Muscle layer of colon (tissue), 2 donors: ENCODE data around the gene EPB41L5.
"Not testable (repeated sequence)": the region's sequence is repeated elsewhere in the genome, so short reads cannot be mapped to it uniquely, and the experiment has no call there.

Experiments
- H3K27ac ChIP-seq: one replicate; pipeline ENCODE4 v1.7.0; 2013; ENCODE audit warnings: low read depth, mild to moderate bottlenecking, low read length, moderate library complexity
- H3K27me3 ChIP-seq, 2 donors: one replicate each; pipeline ENCODE4 v1.7.0; 2013; ENCODE audit warnings: low read length in 2 of 2, mild to moderate bottlenecking in 2 of 2; ENCODE audit not compliant: insufficient read depth in 2 of 2, control insufficient read depth in 1 of 2
- H3K36me3 ChIP-seq: one replicate; pipeline ENCODE4 v1.7.0; 2013; ENCODE audit warnings: mild to moderate bottlenecking, low read length; ENCODE audit not compliant: insufficient read depth
- H3K4me1 ChIP-seq: one replicate; pipeline ENCODE4 v1.7.0; 2013; ENCODE audit warnings: mild to moderate bottlenecking, low read length; ENCODE audit not compliant: insufficient read depth
- H3K4me3 ChIP-seq, 2 donors: one replicate each; pipeline ENCODE4 v1.7.0; 2013; ENCODE audit warnings: low read length in 2 of 2, low read depth in 1 of 2, mild to moderate bottlenecking in 1 of 2, moderate library complexity in 1 of 2
- H3K9ac ChIP-seq: one replicate; pipeline ENCODE4 v1.7.0; 2013; ENCODE audit warnings: low read length
- H3K9me3 ChIP-seq: one replicate; pipeline ENCODE4 v1.7.0; 2013; ENCODE audit warnings: mild to moderate bottlenecking, low read length
- donor health status: abdominal sarcoma.
- donor health status: Adenocarcinoma of cecum.

Gene EPB41L5

GRCh38 chr2:120012771-120013596, at the start of gene EPB41L5:
EPB41L5 (plus strand) TSS chr2:120013077; CDS start chr2:120019085, 6,008 bp downstream.
- Histone ChIP-seq H3K4me1 (peaks cover 15% of the 10 kb centered on the region), H3K27ac (peak within 1 kb of the TSS; percentile 90), H3K9me3 (no peaks in the 10 kb centered on the region), H3K4me3 (peak within 1 kb of the TSS; percentile 76 to 96), H3K27me3 (no peaks in the 10 kb centered on the region), H3K9ac (peak within 1 kb of the TSS; percentile 72), H3K36me3 (no peaks in the 10 kb centered on the region)

DNA sequence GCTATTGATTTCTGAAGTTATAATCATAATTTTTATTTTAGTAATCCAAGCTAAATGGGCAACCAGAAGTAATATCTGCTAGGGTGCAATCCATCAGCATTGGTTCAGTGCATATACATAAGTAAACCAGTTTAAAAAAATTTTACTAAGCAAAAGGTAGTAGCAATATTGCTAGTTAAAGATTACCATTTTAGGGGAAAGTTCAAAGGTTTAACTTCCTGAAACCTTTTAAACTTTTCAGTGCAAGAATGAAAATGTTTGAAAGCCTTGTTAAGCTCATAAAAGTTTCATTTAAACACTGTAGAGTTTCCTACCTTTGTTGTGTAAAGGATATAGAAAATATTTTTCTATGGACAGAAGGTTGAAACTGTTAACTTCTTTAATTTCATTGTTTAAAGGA, 31.0 kb upstream of the EPB41L5 start:
- Histone ChIP-seq H3K36me3 (no peaks in the 10 kb centered on the region), H3K9ac (no peak overlapping the region), H3K9me3 (no peaks in the 10 kb centered on the region), H3K4me3 (no peak overlapping the region), H3K27ac (no peak overlapping the region), H3K27me3 (no peaks in the 10 kb centered on the region), H3K4me1 (no peaks in the 10 kb centered on the region)

DNA sequence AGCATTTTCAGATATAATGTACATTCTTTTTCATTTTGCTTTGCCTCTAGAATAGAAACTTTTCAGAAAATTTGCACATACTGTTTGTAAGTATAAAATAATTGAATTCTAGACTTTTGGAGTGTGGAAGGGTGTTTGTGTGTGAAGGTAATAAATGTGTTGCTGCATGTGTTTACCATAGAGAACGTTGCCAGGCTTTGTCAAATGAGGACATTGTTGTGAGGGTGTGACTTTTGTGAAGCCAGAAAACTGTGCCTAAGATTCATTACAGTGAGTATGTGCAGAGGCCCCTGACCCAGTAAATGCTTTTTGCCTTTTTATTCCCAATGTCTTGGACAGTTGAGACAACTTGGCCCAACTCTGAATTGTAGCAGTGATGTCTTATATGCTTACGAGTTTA, 30.4 kb upstream of the EPB41L5 start:
- Histone ChIP-seq H3K36me3 (no peaks in the 10 kb centered on the region), H3K27ac (no peak overlapping the region), H3K27me3 (no peaks in the 10 kb centered on the region)

DNA sequence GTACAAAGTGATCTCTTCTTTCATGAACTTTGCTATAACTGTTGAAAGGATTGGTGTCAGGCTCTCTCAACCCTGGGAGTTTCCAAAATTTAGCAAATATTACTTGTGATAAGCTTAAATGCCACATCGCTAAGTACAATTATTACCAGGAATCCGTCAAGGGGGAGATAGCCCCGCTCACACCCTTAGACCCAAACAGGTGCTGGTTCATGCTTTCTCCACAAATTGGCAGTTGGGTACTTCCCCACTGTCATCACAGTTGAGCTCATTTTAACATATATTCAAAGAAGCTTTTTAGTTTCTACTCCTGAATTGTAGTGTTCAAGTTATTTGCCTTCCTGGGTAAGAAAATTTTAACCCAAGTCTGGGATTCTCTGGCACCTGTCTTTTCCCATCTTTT, 29.8 kb upstream of the EPB41L5 start:
- H3K9me3 ChIP-seq, result no peaks in the 10 kb centered on the region
- no peaks in the 10 kb centered on the region for H3K36me3 ChIP-seq
- no peak overlapping the region for H3K4me3 ChIP-seq
- no peak overlapping the region for H3K27ac ChIP-seq
- H3K4me1 ChIP-seq, result no peaks in the 10 kb centered on the region
- no peak overlapping the region for H3K9ac ChIP-seq
- no peaks in the 10 kb centered on the region for H3K27me3 ChIP-seq

More for the DNA sequence above, 30.4 kb upstream of the EPB41L5 start:
- Histone ChIP-seq H3K9me3 (no peaks in the 10 kb centered on the region), H3K9ac (no peak overlapping the region), H3K4me3 (no peak overlapping the region), H3K4me1 (no peaks in the 10 kb centered on the region)

GRCh38 chr2:119996148-119996547, 16.7 kb upstream of the EPB41L5 start:
- no peak overlapping the region for H3K4me3 ChIP-seq
- H3K27ac ChIP-seq, result no peak overlapping the region
- no peaks in the 10 kb centered on the region for H3K9me3 ChIP-seq
- H3K36me3 ChIP-seq, result no peaks in the 10 kb centered on the region
- H3K4me1 ChIP-seq, result no peaks in the 10 kb centered on the region
- H3K27me3 ChIP-seq, result no peaks in the 10 kb centered on the region
- H3K9ac ChIP-seq, result no peak overlapping the region

DNA sequence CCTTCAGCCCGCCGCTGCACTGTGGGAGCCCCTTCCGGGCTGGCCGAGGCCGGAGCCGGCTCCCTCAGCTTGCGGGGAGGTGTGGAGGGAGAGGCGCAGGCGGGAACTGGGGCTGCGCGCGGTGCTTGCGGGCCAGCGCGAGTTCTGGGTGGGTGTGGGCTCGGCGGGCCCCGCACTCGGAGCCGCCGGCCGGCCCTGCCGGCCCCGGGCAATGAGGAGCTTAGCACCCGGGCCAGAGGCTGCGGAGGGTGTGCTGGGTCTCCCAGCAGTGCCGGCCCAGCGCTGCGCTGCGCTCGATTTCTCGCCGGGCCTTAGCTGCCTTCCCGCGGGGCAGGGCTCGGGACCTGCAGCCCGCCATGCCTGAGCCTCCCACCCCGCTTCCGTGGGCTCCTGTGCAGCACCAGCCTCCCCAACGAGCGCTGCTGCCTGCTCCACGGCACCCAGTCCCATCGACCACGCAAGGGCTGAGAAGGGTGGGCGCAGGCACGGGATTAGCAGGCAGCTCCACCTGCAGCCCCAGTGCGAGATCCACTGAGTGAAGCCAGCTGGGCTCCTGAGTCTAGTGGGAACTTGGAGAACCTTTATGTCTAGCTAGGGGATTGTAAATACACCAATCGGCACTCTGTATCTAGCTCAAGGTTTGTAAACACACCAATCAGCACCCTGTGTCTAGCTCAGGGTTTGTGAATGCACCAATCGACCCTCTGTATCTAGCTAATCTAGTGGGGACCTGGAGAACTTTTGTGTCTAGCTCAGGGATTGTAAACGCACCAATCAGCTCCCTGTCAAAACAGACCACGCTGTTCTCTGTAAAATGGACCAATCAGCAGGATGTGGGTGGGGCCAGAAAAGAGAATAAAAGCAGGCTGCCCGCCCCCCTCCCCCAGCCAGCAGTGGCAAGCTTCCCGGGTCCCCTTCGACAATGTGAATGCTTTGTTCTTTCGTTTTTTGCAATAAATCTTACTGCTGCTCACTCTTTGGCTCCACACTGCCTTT, 15.7 kb upstream of the EPB41L5 start:
- H3K4me1 ChIP-seq, H3K9me3 ChIP-seq, H3K27me3 ChIP-seq, H3K36me3 ChIP-seq, H3K27ac ChIP-seq, H3K9ac ChIP-seq, H3K4me3 ChIP-seq: not testable (repeated sequence)

GRCh38 chr2:120001471-120001870, 11.4 kb upstream of the EPB41L5 start:
- Histone ChIP-seq H3K9ac (no peak overlapping the region), H3K4me1 (no peaks in the 10 kb centered on the region), H3K36me3 (no peaks in the 10 kb centered on the region), H3K27me3 (no peaks in the 10 kb centered on the region), H3K27ac (no peak overlapping the region), H3K4me3 (no peak overlapping the region), H3K9me3 (no peaks in the 10 kb centered on the region)

- Histone ChIP-seq H3K27ac (no peak overlapping the region), H3K9me3 (no peaks in the 10 kb centered on the region), H3K36me3 (no peaks in the 10 kb centered on the region), H3K27me3 (no peaks in the 10 kb centered on the region), H3K4me1 (no peaks in the 10 kb centered on the region), H3K9ac (no peak overlapping the region), H3K4me3 (no peak overlapping the region)
These were observed 8.6 kb upstream of the EPB41L5 start for GRCh38 chr2:120004254-120004653.

DNA sequence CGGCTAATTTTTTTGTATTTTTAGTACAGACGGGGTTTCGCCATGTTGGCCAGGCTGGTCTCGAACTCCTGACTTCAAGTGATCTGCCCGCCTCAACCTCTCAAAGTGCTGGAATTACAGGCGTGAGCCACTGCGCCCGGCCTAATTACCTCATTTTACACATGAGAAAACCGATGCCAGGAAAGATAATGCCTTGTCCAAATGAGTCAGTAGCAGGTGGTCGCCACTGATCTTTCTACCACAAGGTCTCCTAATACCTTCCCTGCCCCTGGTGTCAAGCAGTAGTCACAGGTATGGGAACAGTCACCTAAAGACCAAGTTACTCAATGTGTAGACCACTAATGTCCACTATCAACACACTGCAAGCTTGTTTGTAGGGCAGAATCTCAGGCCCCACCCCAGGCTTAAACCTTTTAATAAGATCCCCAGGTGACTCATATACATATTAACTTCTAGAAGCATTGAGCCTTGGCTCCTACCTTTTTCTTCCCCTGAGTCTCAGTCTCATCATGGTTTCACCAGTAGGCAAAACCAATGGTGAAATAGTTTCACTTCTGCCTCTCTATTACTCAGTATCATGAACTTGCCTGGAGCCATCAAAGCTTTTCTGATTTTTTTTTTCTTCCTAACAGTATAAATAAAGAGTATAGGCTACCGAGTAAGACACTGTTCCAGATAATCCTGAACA, 6.9 kb upstream of the EPB41L5 start:
- Histone ChIP-seq H3K4me3 (no peak overlapping the region), H3K4me1 (no peaks in the 10 kb centered on the region), H3K36me3 (no peaks in the 10 kb centered on the region), H3K9me3 (no peaks in the 10 kb centered on the region), H3K27me3 (no peaks in the 10 kb centered on the region), H3K27ac (no peak overlapping the region), H3K9ac (no peak overlapping the region)

DNA sequence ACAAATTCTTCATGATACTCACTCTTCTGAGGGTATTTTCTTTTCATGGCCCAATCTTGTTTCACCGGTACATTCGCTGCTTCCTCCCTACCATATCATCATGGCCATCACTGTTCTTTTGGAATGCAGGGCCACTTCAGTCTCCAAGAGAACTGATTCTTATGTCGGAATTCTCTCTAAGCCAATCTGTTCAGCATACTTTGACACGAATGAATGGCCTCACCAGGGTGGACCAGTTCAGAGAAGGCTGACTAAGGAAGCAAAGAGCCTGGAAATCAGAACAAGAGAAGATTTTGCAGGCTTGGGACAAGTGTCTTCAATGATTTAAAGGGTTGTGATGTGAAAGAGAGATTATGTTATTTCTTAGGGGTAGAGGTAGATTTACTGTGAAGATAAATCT, 5.0 kb upstream of the EPB41L5 start:
- no peaks in the 10 kb centered on the region for H3K27me3 ChIP-seq
- H3K36me3 ChIP-seq, result no peaks in the 10 kb centered on the region
- H3K27ac ChIP-seq, result no peak overlapping the region
- H3K9me3 ChIP-seq, result no peaks in the 10 kb centered on the region
- no peak overlapping the region for H3K9ac ChIP-seq
- H3K4me3 ChIP-seq, result no peak overlapping the region
- peaks cover 5% of the 10 kb centered on the region for H3K4me1 ChIP-seq

DNA sequence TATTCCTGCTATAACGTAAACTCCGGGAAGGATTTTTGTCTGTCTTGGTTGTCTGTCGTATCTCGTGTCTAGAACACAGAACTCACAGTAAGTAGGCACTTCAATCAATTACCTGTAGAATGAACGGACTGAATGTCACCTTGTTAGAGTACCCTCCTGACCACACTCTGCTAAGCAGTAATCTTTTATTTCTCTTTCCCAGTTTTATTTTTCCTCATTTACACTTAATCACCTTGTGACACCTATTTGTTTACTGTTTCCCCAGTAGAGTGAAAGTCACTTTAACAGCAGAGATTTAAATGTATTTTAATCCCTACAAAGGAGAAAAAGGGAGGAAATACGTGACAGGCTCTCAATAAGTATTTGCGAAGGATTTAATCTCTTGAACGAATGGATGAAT, 514 bp upstream of the EPB41L5 start:
- Histone ChIP-seq H3K27ac (peak overlapping the region; percentile 52), H3K9ac (peak overlapping the region; percentile 72), H3K4me3 (peak overlapping the region; percentile 76 to 96), H3K27me3 (no peaks in the 10 kb centered on the region), H3K9me3 (no peaks in the 10 kb centered on the region), H3K36me3 (no peaks in the 10 kb centered on the region), H3K4me1 (peaks cover 15% of the 10 kb centered on the region)
